ENCODE data around the gene GAS7. TPM values are rescaled to one million over a fixed set of nuclear protein-coding genes. Genes with fewer than 3 reads are reported as not detected.

GAS7 gene
- total and polyA plus RNA-seq, 2 experiments from 2014 or later = 1.9 to 10.7 TPM

DNA sequence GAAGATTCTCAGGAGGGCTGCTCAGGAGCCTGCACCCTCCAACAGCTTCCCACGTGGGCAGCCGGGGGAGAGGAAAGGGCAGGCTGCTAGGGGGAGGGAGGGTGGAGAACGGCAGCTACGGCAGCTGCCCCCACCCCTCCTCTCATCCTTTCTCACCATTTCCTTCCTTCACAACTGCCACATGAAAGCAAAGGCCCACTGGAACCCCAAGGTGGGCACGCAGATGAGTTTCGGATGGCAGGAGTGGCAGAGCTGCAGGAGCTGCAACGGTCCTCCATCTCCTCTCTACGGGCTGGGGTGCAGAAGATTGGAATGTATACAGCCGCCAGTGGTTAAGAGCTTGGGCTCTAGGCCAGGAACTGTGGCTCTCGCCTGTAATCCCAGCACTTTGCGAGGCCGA is 77.7 kb downstream of the GAS7 start (continued):
- TF ChIP-seq, protein P1, sequence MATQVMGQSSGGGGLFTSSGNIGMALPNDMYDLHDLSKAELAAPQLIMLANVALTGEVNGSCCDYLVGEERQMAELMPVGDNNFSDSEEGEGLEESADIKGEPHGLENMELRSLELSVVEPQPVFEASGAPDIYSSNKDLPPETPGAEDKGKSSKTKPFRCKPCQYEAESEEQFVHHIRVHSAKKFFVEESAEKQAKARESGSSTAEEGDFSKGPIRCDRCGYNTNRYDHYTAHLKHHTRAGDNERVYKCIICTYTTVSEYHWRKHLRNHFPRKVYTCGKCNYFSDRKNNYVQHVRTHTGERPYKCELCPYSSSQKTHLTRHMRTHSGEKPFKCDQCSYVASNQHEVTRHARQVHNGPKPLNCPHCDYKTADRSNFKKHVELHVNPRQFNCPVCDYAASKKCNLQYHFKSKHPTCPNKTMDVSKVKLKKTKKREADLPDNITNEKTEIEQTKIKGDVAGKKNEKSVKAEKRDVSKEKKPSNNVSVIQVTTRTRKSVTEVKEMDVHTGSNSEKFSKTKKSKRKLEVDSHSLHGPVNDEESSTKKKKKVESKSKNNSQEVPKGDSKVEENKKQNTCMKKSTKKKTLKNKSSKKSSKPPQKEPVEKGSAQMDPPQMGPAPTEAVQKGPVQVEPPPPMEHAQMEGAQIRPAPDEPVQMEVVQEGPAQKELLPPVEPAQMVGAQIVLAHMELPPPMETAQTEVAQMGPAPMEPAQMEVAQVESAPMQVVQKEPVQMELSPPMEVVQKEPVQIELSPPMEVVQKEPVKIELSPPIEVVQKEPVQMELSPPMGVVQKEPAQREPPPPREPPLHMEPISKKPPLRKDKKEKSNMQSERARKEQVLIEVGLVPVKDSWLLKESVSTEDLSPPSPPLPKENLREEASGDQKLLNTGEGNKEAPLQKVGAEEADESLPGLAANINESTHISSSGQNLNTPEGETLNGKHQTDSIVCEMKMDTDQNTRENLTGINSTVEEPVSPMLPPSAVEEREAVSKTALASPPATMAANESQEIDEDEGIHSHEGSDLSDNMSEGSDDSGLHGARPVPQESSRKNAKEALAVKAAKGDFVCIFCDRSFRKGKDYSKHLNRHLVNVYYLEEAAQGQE (IDR thresholded peaks at IDR 0.05; ENCODE audit: unreplicated experiment) = no peak
- TF ChIP-seq CREB1 (CRISPR knock-in tag; IDR thresholded peaks at IDR 0.05; ENCODE audit: low read depth) (no peak), ZNF114 (CRISPR knock-in tag; IDR thresholded peaks at IDR 0.05) (no peak), STAT1 (IDR thresholded peaks at IDR 0.05; ENCODE audit: unreplicated experiment) (no peak), POLR2AphosphoS5 (IDR thresholded peaks at IDR 0.05; ENCODE audit: low read depth) (no peak), EZH2phosphoT487 (IDR thresholded peaks at IDR 0.05; ENCODE audit: unreplicated experiment) (no peak), NANOG (IDR thresholded peaks at IDR 0.05; ENCODE audit: borderline replicate concordance) (no peak), JUNB (IDR thresholded peaks at IDR 0.05; ENCODE audit: unreplicated experiment) (no peak)
- TF ChIP-seq, protein P2, sequence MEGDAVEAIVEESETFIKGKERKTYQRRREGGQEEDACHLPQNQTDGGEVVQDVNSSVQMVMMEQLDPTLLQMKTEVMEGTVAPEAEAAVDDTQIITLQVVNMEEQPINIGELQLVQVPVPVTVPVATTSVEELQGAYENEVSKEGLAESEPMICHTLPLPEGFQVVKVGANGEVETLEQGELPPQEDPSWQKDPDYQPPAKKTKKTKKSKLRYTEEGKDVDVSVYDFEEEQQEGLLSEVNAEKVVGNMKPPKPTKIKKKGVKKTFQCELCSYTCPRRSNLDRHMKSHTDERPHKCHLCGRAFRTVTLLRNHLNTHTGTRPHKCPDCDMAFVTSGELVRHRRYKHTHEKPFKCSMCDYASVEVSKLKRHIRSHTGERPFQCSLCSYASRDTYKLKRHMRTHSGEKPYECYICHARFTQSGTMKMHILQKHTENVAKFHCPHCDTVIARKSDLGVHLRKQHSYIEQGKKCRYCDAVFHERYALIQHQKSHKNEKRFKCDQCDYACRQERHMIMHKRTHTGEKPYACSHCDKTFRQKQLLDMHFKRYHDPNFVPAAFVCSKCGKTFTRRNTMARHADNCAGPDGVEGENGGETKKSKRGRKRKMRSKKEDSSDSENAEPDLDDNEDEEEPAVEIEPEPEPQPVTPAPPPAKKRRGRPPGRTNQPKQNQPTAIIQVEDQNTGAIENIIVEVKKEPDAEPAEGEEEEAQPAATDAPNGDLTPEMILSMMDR (conservative IDR thresholded peaks at IDR 0.05; ENCODE audit: low read depth in 2 of 2) = no peak

DNA sequence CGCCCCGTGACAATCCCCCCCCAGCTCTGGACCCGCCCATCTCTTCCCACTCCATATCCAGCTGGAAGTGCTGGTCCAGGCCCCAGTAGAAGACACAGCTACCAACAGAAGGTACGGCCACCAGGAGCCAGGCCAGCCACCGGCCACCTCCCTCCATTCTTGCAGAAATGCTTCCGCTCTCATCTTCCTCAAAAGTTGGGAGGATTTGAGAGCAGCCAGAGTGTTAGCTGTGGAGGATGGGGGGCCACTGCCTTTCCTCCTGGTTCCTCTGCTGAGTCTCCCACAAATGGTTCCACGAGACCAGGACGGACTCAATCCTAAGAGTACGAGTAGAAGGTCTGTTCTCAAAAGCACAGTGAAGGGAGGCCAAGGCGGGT is 78.3 kb downstream of the GAS7 start:
- DNase-seq (ENCODE audit: low spot score) (no peak), ATAC-seq (no peak)
- no peak overlapping the region for H3K4me3 Mint-ChIP-seq
- no peaks in the 10 kb centered on the region for H3K36me3 ChIP-seq (ENCODE audit: insufficient read depth)
- 0 out of 2 replicates have a peak, but pooled peaks cover 4% of the 10 kb centered on the region for H3K9me2 ChIP-seq (ENCODE audit: insufficient read depth)
- H3K9me3 Mint-ChIP-seq = no peaks in the 10 kb centered on the region
- peaks cover 17% of the 10 kb centered on the region for H3K27me3 Mint-ChIP-seq (ENCODE audit: insufficient read depth, low read depth, poor library complexity)
- peaks cover 45% of the 10 kb centered on the region for H3K4me1 Mint-ChIP-seq
- H3K4me3 ChIP-seq = no peak overlapping the region
- no peaks in the 10 kb centered on the region for H3K36me3 Mint-ChIP-seq (ENCODE audit: low read depth)
- H2AFZ ChIP-seq = no peak overlapping the region
- H3F3A ChIP-seq (replicated peaks; ENCODE audit: low read depth) = no peaks in the 10 kb centered on the region
- no peak overlapping the region for H3K4me2 ChIP-seq
- H3K27ac ChIP-seq (ENCODE audit: low read depth) = no peak overlapping the region
- H3K79me2 ChIP-seq (replicated peaks; ENCODE audit: insufficient read depth) = no peaks in the 10 kb centered on the region
- peaks cover 27% of the 10 kb centered on the region for H3K4me1 ChIP-seq (ENCODE audit: insufficient read depth)
- H3K27me3 ChIP-seq (ENCODE audit: insufficient read depth) = no peaks in the 10 kb centered on the region
- H3K27ac Mint-ChIP-seq = no peak overlapping the region
- no peaks in the 10 kb centered on the region for H4K20me1 ChIP-seq (replicated peaks; ENCODE audit: insufficient read depth)
- TF ChIP-seq, protein P1 (IDR thresholded peaks at IDR 0.05; ENCODE audit: unreplicated experiment) = no peak
- TF ChIP-seq, protein P3, sequence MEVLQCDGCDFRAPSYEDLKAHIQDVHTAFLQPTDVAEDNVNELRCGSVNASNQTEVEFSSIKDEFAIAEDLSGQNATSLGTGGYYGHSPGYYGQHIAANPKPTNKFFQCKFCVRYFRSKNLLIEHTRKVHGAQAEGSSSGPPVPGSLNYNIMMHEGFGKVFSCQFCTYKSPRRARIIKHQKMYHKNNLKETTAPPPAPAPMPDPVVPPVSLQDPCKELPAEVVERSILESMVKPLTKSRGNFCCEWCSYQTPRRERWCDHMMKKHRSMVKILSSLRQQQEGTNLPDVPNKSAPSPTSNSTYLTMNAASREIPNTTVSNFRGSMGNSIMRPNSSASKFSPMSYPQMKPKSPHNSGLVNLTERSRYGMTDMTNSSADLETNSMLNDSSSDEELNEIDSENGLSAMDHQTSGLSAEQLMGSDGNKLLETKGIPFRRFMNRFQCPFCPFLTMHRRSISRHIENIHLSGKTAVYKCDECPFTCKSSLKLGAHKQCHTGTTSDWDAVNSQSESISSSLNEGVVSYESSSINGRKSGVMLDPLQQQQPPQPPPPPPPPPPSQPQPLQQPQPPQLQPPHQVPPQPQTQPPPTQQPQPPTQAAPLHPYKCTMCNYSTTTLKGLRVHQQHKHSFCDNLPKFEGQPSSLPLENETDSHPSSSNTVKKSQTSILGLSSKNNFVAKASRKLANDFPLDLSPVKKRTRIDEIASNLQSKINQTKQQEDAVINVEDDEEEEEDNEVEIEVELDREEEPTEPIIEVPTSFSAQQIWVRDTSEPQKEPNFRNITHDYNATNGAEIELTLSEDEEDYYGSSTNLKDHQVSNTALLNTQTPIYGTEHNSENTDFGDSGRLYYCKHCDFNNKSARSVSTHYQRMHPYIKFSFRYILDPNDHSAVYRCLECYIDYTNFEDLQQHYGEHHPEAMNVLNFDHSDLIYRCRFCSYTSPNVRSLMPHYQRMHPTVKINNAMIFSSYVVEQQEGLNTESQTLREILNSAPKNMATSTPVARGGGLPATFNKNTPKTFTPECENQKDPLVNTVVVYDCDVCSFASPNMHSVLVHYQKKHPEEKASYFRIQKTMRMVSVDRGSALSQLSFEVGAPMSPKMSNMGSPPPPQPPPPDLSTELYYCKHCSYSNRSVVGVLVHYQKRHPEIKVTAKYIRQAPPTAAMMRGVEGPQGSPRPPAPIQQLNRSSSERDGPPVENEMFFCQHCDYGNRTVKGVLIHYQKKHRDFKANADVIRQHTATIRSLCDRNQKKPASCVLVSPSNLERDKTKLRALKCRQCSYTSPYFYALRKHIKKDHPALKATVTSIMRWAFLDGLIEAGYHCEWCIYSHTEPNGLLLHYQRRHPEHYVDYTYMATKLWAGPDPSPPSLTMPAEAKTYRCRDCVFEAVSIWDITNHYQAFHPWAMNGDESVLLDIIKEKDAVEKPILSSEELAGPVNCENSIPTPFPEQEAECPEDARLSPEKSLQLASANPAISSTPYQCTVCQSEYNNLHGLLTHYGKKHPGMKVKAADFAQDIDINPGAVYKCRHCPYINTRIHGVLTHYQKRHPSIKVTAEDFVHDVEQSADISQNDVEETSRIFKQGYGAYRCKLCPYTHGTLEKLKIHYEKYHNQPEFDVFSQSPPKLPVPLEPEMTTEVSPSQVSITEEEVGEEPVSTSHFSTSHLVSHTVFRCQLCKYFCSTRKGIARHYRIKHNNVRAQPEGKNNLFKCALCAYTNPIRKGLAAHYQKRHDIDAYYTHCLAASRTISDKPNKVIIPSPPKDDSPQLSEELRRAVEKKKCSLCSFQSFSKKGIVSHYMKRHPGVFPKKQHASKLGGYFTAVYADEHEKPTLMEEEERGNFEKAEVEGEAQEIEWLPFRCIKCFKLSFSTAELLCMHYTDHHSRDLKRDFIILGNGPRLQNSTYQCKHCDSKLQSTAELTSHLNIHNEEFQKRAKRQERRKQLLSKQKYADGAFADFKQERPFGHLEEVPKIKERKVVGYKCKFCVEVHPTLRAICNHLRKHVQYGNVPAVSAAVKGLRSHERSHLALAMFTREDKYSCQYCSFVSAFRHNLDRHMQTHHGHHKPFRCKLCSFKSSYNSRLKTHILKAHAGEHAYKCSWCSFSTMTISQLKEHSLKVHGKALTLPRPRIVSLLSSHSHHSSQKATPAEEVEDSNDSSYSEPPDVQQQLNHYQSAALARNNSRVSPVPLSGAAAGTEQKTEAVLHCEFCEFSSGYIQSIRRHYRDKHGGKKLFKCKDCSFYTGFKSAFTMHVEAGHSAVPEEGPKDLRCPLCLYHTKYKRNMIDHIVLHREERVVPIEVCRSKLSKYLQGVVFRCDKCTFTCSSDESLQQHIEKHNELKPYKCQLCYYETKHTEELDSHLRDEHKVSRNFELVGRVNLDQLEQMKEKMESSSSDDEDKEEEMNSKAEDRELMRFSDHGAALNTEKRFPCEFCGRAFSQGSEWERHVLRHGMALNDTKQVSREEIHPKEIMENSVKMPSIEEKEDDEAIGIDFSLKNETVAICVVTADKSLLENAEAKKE (CRISPR knock-in tag; IDR thresholded peaks at IDR 0.05) = no peak
